HepG2 (cell line): ENCODE data around the gene CPNE4. TPM values are rescaled to one million over a fixed set of nuclear protein-coding genes. Genes with fewer than 3 reads are reported as not detected.

Experiments used
- ATAC-seq: fragments of 200-7000 bp; cut with Tn5 transposase; 3 replicates; pipeline ENCODE4 v1.9.1; 2020; ENCODE audit warnings: mild to moderate bottlenecking, moderate library complexity
- BruUV-seq: library from RNA; stranded (reverse); fragments of 400-500 nt; replicated peaks from 2 replicates; lab custom pipeline; 2021; lab: Mats Ljungman, UMichigan
- CTCF ChIA-PET: fragments of 300-600 bp; formaldehyde crosslinking; extraction: SDS; loops from one replicate; lab custom pipeline; 2021; ENCODE audit warnings: low total read pairs, inconsistent platforms, low intra/inter-chr PET ratio; lab: Yijun Ruan, JAX
- POLR2A ChIA-PET: fragments of 350-600 bp; sonication (Branson Sonifier 250); formaldehyde crosslinking; loops from one replicate; lab custom pipeline; 2020; ENCODE audit warnings: antibody characterized with exemption, inconsistent platforms; lab: Yijun Ruan, JAX
- DNase-seq: peaks from one replicate; pipeline ENCODE4 v3.0.0-alpha.2; 2015; ENCODE audit warnings: low spot score
- FAIRE-seq: peaks from 3 replicates; lab custom pipeline; 2011; peaks lifted over from hg19 to GRCh38; lab: Jason Lieb, UNC
- H2AFZ ChIP-seq: one replicate; pipeline ENCODE4 v1.6.1; 2011; ENCODE audit warnings: low read length, inconsistent platforms
- H3K27ac ChIP-seq: fragments of 300-600 bp; 3 replicates; pipeline ENCODE4 v1.8.0; 2011; ENCODE audit warnings: mixed run types, mild to moderate bottlenecking, mixed read lengths, low read length, inconsistent platforms; ENCODE audit not compliant: insufficient read depth; ENCODE audit errors: extremely low read length
- H3K27me3 ChIP-seq, 2 experiments: fragments of 200-600 bp in 1 of 2; 2 replicates in 1 of 2; 3 replicates in 1 of 2; pipeline versions ENCODE4 v1.6.0 to v1.8.0; 2011; ENCODE audit warnings: low read length in 2 of 2, mild to moderate bottlenecking in 2 of 2, moderate library complexity in 2 of 2, inconsistent platforms in 1 of 2; ENCODE audit not compliant: insufficient read depth in 2 of 2, control insufficient read depth in 1 of 2
- H3K36me3 ChIP-seq, 2 experiments: fragments of 200-600 bp in 1 of 2; replicated peaks in 1 of 2; 2 replicates in 1 of 2; 3 replicates in 1 of 2; pipeline versions ENCODE4 v1.5.1 to v1.8.0; 2011; ENCODE audit warnings: low read length in 2 of 2, inconsistent platforms in 1 of 2; ENCODE audit not compliant: insufficient read depth in 2 of 2, control insufficient read depth in 1 of 2
- H3K4me1 ChIP-seq: 2 replicates; pipeline ENCODE4 v1.5.1; 2012; ENCODE audit warnings: low read length, inconsistent platforms; ENCODE audit not compliant: insufficient read depth
- H3K4me2 ChIP-seq: 2 replicates; pipeline ENCODE4 v1.6.0; 2011; ENCODE audit warnings: low read depth, low read length, inconsistent platforms
- H3K4me3 ChIP-seq, 3 experiments: fragments of 200-600 bp in 1 of 3; sonication (generic), shearing (Covaris generic) in 1 of 3; replicated peaks in 1 of 3; 2 replicates each; pipeline ENCODE4 v1.5.1; 2011 to 2016; ENCODE audit warnings: low read length in 3 of 3, inconsistent platforms in 2 of 3, low read depth in 2 of 3, mild to moderate bottlenecking in 2 of 3, control low read depth in 1 of 3, mixed read lengths in 1 of 3; ENCODE audit not compliant: insufficient read depth in 1 of 3
- H3K79me2 ChIP-seq: one replicate; pipeline ENCODE4 v1.6.1; 2011; ENCODE audit warnings: low read length, inconsistent platforms; ENCODE audit not compliant: insufficient read depth
- H3K9ac ChIP-seq: 2 replicates; pipeline ENCODE4 v1.6.0; 2011; ENCODE audit warnings: mild to moderate bottlenecking, low read depth, low read length, inconsistent platforms; ENCODE audit not compliant: insufficient read depth
- H3K9me3 ChIP-seq: 2 replicates; pipeline ENCODE4 v1.5.1; 2012; ENCODE audit warnings: mild to moderate bottlenecking, low read length
- H4K20me1 ChIP-seq: 2 replicates; pipeline ENCODE4 v1.6.0; 2011; ENCODE audit warnings: inconsistent platforms, mild to moderate bottlenecking, low read length, moderate library complexity; ENCODE audit not compliant: insufficient read depth
- EZH2 ChIP-seq: conservative IDR thresholded peaks from 2 replicates; pipeline ENCODE4 v1.6.1; 2012; ENCODE audit warnings: mild to moderate bottlenecking, low read depth, low read length, moderate library complexity
- KLF11 ChIP-seq: IDR thresholded peaks from 2 replicates; pipeline ENCODE4 v1.6.1; 2016; ENCODE audit warnings: missing compliant biosample characterization
- NFYB ChIP-seq: sonication (generic); formaldehyde crosslinking; IDR thresholded peaks from 2 replicates; pipeline ENCODE4 v1.4.0; 2020; ENCODE audit warnings: missing genetic modification reagents
- RBAK ChIP-seq: sonication (generic); formaldehyde crosslinking; IDR thresholded peaks from 2 replicates; pipeline ENCODE4 v1.5.1; 2020; ENCODE audit warnings: mild to moderate bottlenecking, missing genetic modification reagents
- RFX1 ChIP-seq: fragments of 450-650 bp; IDR thresholded peaks from 2 replicates; pipeline ENCODE4 v1.6.1; 2017
- SP5 ChIP-seq: IDR thresholded peaks from 2 replicates; pipeline ENCODE4 v1.6.1; 2016; ENCODE audit warnings: low read depth, borderline replicate concordance
- TBX2 ChIP-seq: sonication (generic); formaldehyde crosslinking; IDR thresholded peaks from 2 replicates; pipeline ENCODE4 v1.5.0; 2020; ENCODE audit warnings: missing genetic modification reagents, mild to moderate bottlenecking, borderline replicate concordance
- ZNF10 ChIP-seq: sonication (generic); formaldehyde crosslinking; IDR thresholded peaks from 2 replicates; pipeline ENCODE4 v1.4.0; 2020; ENCODE audit warnings: mild to moderate bottlenecking, low read depth, missing genetic modification reagents, borderline replicate concordance
- WGBS: methylation state at CpG from one replicate; pipeline ENCODE4 v1.1.6; 2017; ENCODE audit warnings: low lambda C conversion rate; 5-methylcytosine and 5-hydroxymethylcytosine counted together
- in situ Hi-C: cut with HindIII; loops from 2 replicates; pipeline ENCODE4 v1.10.0; 2017; ENCODE audit warnings: low pct_unique_long_range_greater_than_20kb; ENCODE audit not compliant: extremely low pct_ligation_motif_present
- intact Hi-C: fragments of 100-400 bp; cut with micrococcal nuclease; formaldehyde crosslinking; loops from one replicate; pipeline ENCODE4 v1.10.0; 2022; ENCODE audit not compliant: unreplicated experiment
- polyA plus RNA-seq, 8 experiments: library from polyadenylated mRNA; depleted of rRNA in 3 of 8; stranded (reverse) in 7 of 8; unstranded in 1 of 8; fragments of >200 nt; fragmentation: Illumina TruSeq in 4 of 8; extraction: Trizol in 4 of 8; gene quantifications; 2 replicates each; pipeline versions ENCODE4 v1.2.1 to v1.2.3, GENCODE V29; 2011 to 2016; ENCODE audit warnings: low read depth in 4 of 8, missing spikeins in 1 of 8, mixed read lengths in 1 of 8; ENCODE audit not compliant: insufficient read depth in 1 of 8
- total RNA-seq, 5 experiments: library from RNA; depleted of rRNA; stranded (reverse); fragments of >200 nt; fragmentation: Illumina TruSeq; extraction: Trizol; gene quantifications; 2 replicates each; pipeline ENCODE4 v1.2.3, GENCODE V29; 2016; ENCODE audit warnings: low read depth in 1 of 5
- TF ChIP-seq, protein P1 (sequence below): sonication (generic); formaldehyde crosslinking; IDR thresholded peaks from 2 replicates; pipeline ENCODE4 v1.8.0; 2022; ENCODE audit warnings: missing genetic modification reagents, mild to moderate bottlenecking, moderate library complexity, borderline replicate concordance
- TF ChIP-seq, protein P2 (sequence below): sonication (generic); formaldehyde crosslinking; IDR thresholded peaks from 2 replicates; pipeline ENCODE4 v1.5.0; 2020; ENCODE audit warnings: mild to moderate bottlenecking, low read depth, missing genetic modification reagents, borderline replicate concordance
- TF ChIP-seq, protein P3 (sequence below): sonication (generic); formaldehyde crosslinking; IDR thresholded peaks from 2 replicates; pipeline ENCODE4 v1.9.0; 2021; ENCODE audit warnings: missing genetic modification reagents, mild to moderate bottlenecking, borderline replicate concordance
- TF ChIP-seq, protein P4 (sequence below): IDR thresholded peaks from 2 replicates; pipeline ENCODE4 v1.4.0; 2020; ENCODE audit warnings: mild to moderate bottlenecking, missing genetic modification reagents

The CPNE4 gene
- total and polyA plus RNA-seq, 2 of the 13 experiments (the other 11 are each of a cell fraction or from before 2014, with no cell fraction given): not detected

DNA sequence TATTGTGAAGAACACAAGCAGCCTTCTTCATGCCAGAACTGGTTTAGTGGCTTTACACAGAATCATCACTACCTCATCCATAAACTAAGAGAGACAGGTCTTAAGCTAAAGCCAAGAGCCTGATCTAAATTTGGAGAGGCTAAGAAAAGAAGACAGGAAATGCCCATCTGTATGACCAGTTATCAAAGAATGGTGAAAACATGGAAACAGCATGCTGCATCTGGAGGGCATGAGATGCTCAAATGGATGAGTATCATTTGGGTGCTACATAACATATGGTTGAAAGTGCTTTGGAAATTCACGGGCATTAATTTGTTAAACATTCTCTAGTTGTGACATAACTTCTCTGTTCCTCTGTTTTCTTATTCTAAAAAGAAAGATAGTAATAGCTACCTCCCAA, 112.5 kb downstream of the CPNE4 start:
- intact Hi-C loops: no loop called here
- no peak for FAIRE-seq
- no peak overlapping the region for H3K4me3 ChIP-seq
- DNase-seq: no peak
- H3K79me2 ChIP-seq: no peaks in the 10 kb centered on the region
- TF ChIP-seq TBX2: no peak
- TF ChIP-seq EZH2: no peak
- no peak for TF ChIP-seq ZNF10 (CRISPR knock-in tag)
- no peak for TF ChIP-seq RFX1
- no peak for TF ChIP-seq KLF11 (CRISPR knock-in tag)
- no peak for TF ChIP-seq NFYB
- no peak for TF ChIP-seq SP5 (CRISPR knock-in tag)
- TF ChIP-seq, protein P1, sequence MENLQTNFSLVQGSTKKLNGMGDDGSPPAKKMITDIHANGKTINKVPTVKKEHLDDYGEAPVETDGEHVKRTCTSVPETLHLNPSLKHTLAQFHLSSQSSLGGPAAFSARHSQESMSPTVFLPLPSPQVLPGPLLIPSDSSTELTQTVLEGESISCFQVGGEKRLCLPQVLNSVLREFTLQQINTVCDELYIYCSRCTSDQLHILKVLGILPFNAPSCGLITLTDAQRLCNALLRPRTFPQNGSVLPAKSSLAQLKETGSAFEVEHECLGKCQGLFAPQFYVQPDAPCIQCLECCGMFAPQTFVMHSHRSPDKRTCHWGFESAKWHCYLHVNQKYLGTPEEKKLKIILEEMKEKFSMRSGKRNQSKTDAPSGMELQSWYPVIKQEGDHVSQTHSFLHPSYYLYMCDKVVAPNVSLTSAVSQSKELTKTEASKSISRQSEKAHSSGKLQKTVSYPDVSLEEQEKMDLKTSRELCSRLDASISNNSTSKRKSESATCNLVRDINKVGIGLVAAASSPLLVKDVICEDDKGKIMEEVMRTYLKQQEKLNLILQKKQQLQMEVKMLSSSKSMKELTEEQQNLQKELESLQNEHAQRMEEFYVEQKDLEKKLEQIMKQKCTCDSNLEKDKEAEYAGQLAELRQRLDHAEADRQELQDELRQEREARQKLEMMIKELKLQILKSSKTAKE (CRISPR knock-in tag): no peak
- TF ChIP-seq, protein P2, sequence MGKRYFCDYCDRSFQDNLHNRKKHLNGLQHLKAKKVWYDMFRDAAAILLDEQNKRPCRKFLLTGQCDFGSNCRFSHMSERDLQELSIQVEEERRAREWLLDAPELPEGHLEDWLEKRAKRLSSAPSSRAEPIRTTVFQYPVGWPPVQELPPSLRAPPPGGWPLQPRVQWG: no peak
- TF ChIP-seq, protein P3, sequence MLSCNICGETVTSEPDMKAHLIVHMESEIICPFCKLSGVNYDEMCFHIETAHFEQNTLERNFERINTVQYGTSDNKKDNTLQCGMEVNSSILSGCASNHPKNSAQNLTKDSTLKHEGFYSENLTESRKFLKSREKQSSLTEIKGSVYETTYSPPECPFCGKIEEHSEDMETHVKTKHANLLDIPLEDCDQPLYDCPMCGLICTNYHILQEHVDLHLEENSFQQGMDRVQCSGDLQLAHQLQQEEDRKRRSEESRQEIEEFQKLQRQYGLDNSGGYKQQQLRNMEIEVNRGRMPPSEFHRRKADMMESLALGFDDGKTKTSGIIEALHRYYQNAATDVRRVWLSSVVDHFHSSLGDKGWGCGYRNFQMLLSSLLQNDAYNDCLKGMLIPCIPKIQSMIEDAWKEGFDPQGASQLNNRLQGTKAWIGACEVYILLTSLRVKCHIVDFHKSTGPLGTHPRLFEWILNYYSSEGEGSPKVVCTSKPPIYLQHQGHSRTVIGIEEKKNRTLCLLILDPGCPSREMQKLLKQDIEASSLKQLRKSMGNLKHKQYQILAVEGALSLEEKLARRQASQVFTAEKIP: no peak
- TF ChIP-seq, protein P4, sequence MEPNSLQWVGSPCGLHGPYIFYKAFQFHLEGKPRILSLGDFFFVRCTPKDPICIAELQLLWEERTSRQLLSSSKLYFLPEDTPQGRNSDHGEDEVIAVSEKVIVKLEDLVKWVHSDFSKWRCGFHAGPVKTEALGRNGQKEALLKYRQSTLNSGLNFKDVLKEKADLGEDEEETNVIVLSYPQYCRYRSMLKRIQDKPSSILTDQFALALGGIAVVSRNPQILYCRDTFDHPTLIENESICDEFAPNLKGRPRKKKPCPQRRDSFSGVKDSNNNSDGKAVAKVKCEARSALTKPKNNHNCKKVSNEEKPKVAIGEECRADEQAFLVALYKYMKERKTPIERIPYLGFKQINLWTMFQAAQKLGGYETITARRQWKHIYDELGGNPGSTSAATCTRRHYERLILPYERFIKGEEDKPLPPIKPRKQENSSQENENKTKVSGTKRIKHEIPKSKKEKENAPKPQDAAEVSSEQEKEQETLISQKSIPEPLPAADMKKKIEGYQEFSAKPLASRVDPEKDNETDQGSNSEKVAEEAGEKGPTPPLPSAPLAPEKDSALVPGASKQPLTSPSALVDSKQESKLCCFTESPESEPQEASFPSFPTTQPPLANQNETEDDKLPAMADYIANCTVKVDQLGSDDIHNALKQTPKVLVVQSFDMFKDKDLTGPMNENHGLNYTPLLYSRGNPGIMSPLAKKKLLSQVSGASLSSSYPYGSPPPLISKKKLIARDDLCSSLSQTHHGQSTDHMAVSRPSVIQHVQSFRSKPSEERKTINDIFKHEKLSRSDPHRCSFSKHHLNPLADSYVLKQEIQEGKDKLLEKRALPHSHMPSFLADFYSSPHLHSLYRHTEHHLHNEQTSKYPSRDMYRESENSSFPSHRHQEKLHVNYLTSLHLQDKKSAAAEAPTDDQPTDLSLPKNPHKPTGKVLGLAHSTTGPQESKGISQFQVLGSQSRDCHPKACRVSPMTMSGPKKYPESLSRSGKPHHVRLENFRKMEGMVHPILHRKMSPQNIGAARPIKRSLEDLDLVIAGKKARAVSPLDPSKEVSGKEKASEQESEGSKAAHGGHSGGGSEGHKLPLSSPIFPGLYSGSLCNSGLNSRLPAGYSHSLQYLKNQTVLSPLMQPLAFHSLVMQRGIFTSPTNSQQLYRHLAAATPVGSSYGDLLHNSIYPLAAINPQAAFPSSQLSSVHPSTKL: no peak
- no peak for TF ChIP-seq RBAK (CRISPR knock-in tag)
- TF ChIP-seq, all 625 proteins: peak for 0
- in situ Hi-C loops: no loop called here
- H3K36me3 ChIP-seq: no peaks in the 10 kb centered on the region
- BruUV-seq: no TSS peak
- no peak for ATAC-seq
- POLR2A ChIA-PET: no interaction called here
- H2AFZ ChIP-seq: no peak overlapping the region
- H3K4me2 ChIP-seq: no peak overlapping the region
- H3K9ac ChIP-seq: no peak overlapping the region
- WGBS: 4% methylated on average over 1 of the region's 1 CpG
- H3K27ac ChIP-seq: no peak overlapping the region
- H3K27me3 ChIP-seq: no peaks in the 10 kb centered on the region
- CTCF ChIA-PET: no interaction called here
- no peaks in the 10 kb centered on the region for H3K4me1 ChIP-seq
- no peaks in the 10 kb centered on the region for H4K20me1 ChIP-seq
- no peaks in the 10 kb centered on the region for H3K9me3 ChIP-seq
